GM12891 (cell line): ENCODE data around the gene SLC16A9.
"Not testable (repeated sequence)": the region's sequence is repeated elsewhere in the genome, so short reads cannot be mapped to it uniquely, and the experiment has no call there.

Experiments
- PAX5 ChIP-seq: IDR thresholded peaks from 2 replicates; pipeline ENCODE4 v1.6.1; 2011; ENCODE audit warnings: low read length, moderate library complexity, mild to moderate bottlenecking; ENCODE audit not compliant: insufficient read depth, severe bottlenecking
- POLR2A ChIP-seq: IDR thresholded peaks from 2 replicates; pipeline ENCODE4 v1.6.1; 2011; ENCODE audit warnings: low read depth, low read length, control low read depth
- POLR2AphosphoS5 ChIP-seq: IDR thresholded peaks from 2 replicates; pipeline ENCODE4 v1.6.1; 2011; ENCODE audit warnings: low read depth, low read length, control low read depth
- TAF1 ChIP-seq: IDR thresholded peaks from 2 replicates; pipeline ENCODE4 v1.6.1; 2011; ENCODE audit warnings: low read depth, low read length, control low read depth

- not testable (repeated sequence) for TF ChIP-seq POLR2A, POLR2AphosphoS5, PAX5, TAF1
Observed at GRCh38 chr10:59744762-59745161, 35.1 kb upstream of the SLC16A9 start.
